HK-2 (cell line): ENCODE results near the gene PSMF1.

ENCODE experiments used
- DNase-seq: peaks from one replicate; pipeline ENCODE4 v3.0.0-alpha.2; 2018; ENCODE audit not compliant: unreplicated experiment

PSMF1 gene

DNA sequence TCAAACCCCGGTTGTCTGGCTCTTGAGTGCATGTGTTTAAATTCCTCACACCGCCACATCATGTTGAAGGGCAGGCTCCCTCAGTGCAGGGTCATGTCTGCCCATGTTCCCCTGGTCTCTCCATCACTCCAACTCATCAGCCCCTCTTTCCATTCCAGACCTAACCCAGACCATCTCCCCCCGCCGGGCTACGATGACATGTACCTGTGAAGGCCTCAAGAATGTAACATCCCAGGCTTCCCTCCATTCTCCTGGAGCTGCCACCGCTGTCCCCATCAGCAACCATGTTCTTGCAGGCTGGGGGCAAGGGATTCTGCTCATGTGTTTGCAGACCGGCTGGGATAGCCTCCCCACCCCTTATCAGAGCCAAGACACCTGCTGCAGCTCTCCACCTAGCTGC lies 46.5 kb downstream of the PSMF1 start:
- no peak for DNase-seq

DNA sequence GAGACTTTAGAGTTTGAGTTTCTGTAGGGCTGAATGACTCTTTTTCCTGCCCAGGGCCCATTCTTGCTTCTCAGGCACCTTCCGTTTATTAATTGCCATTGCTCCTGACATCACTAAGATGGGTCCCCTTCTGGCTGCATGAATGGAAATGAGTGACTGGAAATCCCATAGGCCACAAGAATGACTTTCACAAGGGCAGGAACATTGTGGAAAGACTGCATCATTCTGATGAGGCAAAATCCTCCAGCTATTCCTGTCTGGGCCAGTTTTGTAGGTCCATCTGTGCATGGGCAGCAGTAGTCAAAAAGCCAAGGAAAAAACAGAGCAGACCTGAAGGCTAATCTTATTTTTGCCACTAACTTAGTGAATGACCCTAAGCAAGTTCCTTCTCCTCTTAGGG lies 47.1 kb downstream of the PSMF1 start:
- no peak for DNase-seq

DNA sequence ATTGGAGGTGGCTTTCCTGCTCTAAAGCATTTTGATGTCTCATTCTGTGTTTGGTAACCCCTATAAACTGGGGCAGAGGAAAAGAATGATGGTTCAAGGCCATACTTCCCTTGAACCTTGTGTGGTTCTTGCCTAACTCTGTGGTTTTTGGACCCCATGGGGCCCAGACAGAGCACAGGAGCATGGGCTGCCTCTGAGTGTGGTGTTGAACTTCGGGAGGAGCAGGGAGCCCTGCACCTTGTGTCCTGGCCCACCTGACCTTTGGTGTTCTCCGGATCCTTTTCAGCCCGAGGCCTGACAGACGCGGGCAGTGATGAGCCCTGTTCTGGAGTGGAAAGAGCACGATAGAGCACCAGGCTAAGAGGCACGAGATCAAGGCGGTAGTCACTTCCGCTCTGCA lies 47.5 kb downstream of the PSMF1 start:
- no peak for DNase-seq

DNA sequence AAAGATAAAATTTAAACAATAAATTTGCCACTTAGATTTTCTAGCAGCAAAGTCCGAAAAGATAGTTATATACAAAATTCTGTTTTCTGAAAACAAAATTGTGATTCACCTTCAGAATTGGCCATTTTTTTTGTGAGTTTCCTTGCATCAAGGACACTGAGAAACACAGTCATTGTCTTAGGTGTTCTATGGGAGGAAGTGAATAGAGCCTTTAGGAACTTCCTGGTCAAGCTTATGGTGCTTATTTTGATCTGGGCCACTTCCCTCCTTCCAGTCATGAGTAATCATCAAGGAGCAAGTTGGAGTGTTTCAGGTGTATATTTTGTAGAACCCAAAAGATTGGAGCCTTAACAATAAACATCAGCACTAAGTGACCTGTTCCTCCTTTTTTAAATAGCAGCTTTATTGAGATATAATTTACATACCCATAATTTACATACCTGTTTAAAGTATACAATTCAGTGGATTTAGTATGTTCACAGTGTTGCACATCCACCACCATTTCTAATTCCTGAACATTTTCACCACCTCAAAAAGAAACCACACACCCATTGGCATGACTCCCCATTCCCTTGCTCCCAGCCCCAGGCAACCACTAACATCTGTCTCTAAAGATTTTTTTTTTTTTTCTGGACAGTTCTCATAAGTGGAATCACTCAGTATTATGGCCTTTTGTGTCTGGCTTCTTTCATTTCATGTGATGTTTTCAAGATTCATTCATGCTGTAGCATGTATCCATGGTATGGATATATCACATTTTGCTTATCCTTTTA lies 48.7 kb downstream of the PSMF1 start:
- no peak for DNase-seq

DNA sequence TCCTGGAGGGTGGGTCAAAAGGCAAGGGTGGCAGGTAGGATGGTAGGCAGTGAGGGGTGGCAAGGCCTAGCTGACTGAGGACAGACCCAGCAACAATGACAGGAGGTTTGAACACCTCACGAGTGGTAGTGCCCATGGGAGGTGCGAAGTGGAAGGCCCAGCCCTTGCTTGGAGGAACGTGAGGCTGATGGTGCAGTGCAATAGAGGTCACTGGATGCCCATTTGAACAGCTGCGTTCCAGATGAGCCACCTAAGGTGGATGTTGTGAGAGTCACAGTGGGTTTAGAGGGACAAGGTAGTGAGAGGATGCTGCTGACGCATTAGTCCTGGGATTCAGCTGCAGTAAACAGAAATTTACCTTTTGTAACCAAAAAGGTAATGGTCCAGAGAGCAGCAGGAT lies 50.8 kb downstream of the PSMF1 start:
- no peak for DNase-seq

DNA sequence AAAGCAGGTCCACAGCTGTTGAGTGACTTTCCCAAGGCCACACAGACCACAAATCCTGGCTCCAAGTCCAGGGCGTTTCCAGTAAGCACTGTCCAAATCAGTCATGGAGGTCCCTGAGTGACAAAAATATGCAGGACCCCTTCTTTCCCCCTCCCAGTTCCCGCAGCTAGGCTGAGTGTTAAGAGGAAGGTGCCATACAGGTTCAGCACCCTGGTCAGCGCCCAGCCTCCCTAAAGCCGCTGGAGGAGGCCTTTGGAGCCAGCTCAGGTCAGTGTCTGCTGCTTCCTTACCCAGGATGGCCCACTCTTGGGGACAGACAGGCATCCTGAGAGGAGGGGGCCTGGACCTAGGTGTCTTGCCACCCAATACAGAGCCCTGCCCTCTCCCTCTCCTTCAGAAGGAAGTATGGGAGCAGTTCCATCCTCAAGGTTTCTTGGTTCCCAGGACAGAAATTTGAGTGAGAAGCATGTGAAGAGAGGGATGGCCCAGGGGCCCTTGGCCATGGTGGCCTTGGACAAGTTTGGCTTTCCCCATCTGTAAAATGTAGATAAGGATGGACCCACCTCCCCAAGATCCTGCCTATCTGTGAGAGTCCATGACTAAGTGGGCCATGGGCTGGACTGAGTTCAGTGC lies 53.2 kb downstream of the PSMF1 start:
- DNase-seq = peak; percentile 56

DNA sequence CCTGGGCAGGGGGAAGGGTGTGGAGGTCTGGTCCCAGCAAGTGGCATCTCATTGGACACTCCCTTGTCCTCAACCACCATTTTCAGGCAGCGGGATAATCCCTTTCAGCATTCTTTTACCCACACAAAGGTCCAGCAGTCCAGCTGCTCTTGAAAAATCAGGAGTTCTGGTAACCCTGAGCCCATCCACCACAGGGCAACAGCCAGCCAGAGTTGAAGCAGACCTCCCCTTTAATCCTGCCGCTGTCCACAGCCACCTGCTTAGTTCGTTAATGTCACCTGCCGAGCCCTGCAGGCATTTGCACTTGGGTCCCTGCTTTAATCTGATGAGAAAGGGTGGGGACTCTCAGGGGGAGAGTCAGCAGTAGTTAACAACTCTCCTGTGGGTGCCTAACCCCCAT lies 55.3 kb downstream of the PSMF1 start:
- no peak for DNase-seq

DNA sequence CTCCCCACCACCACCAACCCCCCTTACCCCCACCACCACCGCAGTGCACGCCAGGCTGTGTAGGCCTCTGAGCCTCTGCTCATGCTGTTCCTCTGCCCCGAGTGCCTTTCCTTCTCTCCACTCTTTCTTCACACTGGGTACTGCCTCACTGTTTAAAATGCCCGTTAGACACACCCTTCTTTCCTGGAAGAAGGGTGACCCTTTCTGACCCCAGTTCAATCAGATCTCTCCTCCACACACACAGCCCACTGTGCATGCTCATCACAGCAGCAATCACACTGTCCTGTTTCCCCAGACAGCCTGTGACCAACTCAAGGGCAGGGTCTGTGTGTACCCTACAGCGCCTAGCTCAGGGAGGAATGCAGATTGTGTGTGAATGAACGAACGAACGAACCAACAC lies 56.4 kb downstream of the PSMF1 start:
- DNase-seq = no peak

DNA sequence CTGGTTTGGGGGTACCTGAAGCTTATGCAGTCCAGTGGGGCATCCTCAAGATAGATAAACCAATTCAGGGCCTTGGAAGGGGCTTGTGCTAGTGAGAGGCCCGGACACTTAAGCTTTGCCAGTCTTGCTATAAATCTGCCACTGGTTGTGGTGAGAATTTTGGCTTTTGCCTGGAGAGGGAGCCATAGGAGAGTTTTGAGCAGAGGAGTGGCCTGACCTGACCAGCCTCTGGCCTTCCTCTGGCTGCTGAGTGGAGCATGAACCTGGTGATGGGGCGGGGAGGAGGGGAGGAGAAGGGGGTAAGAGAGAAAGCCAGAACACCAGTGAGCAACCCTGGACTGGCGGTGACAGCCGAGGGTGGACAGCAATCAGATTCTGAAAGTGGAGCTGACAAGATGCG lies 59.3 kb downstream of the PSMF1 start:
- peak; percentile 24 for DNase-seq

DNA sequence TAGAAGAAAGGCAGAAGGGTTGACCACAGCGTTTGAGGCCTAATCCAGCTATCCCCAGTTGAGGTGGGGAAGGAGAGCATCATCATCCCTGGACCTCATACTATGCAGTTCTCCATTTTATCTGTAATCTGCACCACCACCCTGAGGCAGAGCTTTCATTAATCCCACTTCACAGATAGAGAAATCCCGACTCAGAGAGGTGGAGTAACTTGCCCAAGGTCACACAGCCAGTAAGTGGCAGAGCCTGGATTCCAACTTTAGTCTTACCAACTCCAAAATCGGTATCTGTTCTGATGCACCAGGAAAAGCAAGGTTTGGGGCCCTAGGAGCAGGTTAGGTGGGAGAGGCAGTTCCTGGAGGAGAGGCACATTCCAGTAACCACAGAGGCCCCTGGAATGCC lies 59.7 kb downstream of the PSMF1 start:
- no peak for DNase-seq

DNA sequence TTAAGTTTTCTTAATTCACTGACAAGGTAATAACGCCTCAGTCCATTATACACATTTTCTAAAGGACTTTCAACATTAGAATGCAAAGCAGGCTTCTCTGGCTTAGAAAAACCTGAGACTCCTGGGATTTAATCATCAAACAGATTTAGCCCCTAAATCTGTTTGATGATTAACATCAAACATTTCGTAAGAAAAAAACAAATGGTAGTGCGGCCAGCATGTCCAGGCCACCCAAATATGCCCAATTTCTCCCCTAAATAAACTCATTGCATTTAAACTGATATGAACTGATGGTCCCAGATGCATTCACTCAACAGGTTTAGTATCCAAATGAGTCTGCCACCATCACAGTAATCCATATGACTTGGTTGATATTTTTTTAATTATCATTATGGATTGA lies 60.2 kb downstream of the PSMF1 start:
- no peak for DNase-seq

DNA sequence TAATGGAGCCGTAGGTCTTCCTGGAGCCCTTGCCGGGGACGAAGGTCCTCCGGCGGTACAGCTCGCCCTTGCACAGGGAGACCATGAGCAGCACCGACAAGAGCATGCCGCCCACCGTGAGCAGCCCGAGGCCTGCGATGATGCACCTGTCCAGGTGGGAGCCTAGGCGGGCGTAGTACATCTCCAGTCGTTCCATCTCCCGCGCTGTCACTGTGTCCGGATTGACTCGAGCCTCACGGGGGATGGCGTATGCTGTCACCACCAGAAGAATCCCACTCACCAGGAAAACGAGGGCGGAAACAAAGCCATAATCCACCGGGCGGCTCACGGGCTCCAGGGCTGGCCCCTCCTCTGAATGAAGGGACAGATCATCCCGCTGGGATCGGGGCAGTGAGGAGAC lies 62.5 kb downstream of the PSMF1 start:
- DNase-seq = no peak

DNA sequence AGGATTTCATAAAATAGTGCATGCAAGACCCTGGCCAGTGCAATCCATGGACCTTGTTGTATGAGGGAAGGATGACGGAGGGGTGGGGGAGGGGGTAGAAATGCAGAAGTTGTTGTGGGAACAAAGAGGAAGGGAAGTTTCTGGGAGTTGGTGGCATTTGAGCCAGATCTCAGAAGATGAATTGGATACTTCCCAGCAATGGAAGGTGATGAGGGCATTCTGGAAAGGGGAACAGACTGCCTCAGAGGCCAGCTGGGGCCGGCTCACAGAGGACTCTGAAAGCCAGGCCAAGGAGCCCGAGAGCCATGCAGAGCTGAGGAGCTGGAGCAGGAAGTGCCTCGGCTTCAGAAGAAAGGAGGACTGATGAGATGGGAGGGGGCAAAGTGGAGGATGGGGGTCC lies 63.7 kb downstream of the PSMF1 start:
- no peak for DNase-seq

DNA sequence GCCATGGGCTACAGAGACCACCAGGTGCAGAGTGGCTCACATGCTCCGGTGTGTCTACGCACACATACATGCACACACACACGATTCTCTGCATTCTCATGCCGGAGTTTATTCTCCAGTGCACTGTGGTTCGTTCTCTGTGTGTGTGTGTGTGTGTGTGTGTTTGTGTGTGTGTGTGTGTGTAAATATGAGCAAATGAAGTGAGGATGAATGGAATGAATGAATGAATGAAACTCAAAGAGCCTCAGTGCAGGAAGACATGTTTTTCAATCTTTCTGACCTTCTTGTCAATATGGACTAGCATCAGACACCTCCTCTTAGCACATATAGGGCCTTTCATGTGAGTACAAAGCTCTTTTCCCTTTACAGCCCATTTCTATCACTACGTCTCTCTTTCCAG lies 64.8 kb downstream of the PSMF1 start:
- no peak for DNase-seq

DNA sequence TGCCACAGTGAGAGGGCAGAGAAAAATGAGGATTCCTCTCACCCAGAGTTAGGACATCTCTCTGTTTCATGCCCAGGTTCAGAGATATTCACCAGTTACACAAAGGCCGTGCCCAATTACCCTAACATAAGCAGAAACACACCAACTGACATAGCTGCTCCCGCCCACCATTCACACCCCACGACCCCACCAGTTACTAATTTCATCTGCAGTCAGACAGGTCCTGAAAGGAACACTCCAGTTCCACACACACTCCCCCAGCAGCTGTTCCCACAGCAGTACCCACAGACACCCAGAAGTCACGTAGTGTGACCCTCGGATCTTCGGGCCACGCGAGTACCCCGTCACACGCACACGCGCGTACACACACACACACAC lies 65.8 kb downstream of the PSMF1 start:
- no peak for DNase-seq

DNA sequence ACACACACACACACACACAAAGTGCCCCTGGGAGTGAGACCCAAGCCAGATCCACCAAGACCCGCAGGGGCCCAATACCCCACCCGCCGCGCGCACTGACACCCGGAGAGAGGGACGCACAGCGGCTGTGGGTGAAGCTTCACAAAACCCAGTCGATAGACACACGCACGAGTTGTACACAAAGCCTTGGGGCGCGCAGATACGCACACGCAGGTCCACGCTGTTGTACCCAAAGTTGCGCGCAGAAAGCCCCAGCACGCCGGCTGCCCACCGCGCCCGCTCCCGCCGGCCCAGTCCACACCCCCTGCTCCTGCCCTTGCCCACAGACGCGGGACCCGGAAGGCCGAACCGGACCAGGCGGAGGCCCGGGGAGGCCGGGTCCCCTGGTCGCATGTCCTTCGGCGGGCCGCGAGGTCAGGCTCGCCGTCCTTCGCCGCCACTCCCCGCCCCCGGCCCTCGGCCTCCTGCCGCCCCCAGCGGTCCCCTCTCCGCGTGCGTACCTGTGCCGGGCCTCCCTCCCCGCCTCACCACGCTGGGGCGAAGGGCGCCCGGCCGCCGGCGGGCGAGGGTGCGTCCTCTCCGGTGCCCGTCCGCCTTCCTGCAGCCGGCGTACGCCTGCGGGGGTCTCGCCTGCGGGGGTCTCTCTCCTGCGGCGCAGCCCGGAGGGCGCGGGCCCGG lies 66.4 kb downstream of the PSMF1 start, which contains the start of gene TMEM74B:
Gene TMEM74B (minus strand): TSS at position 344 of the 678 bp plus-strand sequence. CDS start 1,180 bp downstream, outside the sequence.
- DNase-seq = peak; percentile 38

DNA sequence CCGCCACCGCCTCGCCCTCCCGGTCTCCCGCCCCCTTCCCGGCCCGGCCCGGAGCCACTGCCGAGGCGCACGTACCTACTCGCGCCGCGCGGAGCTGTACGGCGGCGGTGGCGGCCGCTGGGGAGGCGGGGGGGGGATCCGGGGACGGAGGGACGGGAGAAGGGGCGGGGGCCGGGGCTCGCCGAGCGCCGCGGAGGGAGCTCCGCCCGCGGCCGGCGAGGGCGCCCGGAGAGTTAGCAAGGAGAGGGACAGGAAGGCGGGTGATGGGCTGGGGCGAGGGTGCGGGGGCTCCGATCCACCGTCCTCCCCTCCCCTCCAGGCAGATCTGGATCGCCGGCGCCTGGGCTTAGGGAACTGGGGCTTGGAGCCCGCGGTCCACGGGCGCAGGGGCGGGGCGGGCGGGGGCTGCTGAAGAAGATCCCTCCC lies 66.9 kb downstream of the PSMF1 start:
- peak; percentile 51 for DNase-seq

DNA sequence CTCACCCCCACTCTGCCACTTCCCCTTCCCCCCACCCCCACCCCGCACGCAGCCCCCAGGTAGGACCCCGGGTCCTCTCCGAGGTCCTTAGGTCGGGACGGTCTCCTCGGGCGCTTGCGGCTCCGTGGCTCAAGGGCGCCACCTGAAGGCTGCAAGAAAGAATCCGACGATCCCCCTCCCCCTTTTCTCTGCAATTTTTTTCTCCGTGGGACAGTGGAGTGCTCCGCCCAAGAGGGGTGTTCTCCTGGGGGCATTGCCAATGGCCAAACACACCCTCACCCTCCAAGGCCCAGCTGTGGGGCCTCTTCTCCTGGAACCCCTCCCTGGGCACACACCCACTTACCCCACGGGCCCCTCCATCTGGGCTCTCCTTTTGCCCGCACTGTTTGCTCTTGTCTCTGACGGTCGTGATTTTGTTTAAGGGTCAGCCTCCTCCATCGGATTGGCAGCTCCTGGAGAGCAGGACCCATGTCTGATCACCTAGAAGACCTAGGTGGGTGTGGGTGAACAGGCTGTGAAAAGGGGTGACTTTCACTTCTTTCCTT lies 67.5 kb downstream of the PSMF1 start:
- peak; percentile 79 for DNase-seq

DNA sequence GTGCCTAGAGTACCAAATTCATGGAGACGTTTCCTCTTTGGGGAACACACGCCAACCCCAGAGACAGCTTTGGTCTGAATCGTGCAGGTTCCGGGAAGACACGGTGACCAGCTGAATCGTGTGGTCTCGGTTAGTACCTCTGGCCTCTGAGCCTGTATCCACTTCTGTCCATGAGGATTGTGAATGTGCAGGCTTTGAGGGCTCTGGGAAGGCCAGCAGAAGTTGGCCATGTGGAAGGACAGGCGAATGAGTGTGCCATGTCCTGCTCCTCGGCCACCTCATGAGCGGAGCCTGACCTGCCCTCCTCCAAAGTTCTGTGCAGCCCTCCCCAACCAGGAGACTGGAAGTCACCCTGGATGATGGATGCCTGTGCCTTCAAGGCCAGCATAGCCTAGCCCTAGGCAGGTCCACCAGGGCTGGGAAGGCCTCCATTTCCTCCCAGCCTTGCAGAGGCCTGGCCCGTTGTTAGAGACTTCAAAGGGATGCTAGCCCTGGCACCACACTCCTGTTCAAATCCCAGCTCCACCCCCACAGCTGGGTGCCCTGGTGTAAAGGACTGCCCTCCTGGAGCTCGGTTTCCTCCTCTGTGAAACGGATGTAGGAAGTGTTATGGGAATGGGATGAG lies 68.1 kb downstream of the PSMF1 start:
- no peak for DNase-seq

DNA sequence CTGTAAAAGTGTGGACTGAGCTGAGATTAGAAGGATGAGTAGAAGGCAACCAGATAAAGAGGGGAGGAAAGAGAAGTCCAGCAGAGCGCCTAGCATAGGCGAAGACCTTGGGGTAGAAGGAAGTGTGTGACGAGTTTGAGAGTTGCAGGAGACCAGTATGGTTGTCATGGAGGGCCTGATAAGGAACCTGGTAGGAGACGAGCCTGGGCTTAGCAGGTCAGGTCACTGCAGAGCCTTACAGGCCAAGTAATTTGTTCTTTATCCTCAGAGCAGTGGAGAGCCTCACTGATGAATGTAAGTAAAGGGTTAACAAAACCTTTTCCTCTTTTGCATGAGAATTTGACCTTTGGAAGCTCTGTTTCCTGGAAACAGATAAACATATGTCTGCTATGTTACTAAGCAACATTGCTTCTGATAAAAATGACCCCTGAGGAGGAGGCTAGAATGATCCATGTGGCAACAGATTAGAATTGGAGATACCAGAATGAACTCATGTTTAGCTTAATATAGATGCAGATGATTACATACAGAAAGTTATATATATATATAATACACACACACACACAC lies 69.3 kb downstream of the PSMF1 start:
- DNase-seq = no peak

DNA sequence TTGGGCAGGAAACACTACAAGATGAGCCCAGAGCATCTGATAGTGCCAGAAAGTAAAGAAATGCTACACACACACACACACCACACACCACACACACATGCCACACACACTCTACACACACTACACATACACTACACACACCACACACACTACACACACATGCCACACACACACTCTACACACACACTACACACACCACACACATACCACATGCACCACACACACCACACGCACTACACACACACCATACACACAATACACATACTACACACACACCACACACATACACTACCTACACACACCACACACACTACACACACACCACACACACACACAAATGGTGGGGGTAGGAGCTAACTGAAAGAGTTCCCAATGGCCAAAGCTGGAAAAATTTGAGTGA lies 69.9 kb downstream of the PSMF1 start:
- no peak for DNase-seq

DNA sequence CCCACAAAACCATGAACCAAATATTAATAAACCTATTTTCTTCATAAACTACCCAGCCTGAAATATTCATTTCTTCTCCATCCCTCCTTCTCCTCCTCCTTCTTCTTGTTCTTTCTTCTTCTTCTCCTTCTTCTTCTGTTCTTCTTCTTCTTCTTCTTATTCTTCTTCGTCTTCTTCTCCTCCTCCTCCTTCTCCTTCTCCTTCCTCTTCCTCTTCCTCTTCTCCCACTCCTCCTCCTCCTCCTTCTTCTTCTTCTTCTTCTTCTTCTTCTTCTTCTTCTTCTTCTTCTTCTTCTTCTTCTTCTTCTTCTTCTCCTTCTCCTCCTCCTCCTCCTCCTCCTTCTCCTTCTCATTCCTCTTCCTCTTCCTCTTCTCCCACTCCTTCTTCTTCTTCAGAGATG lies 71.4 kb downstream of the PSMF1 start:
- DNase-seq = no peak
